GM12878 (cell line): Measurements from ENCODE around the gene NPTN. TPM values are rescaled to one million over a fixed set of nuclear protein-coding genes. Genes with fewer than 3 reads are reported as not detected.

Experiments used
- ATAC-seq: fragments of 200-7000 bp; cut with Tn5 transposase; 3 replicates; pipeline ENCODE4 v1.9.1; 2020; ENCODE audit warnings: mild to moderate bottlenecking, moderate library complexity
- BruUV-seq: library from RNA; stranded (reverse); fragments of 400-500 nt; replicated peaks from 2 replicates; lab custom pipeline; 2021; lab: Mats Ljungman, UMichigan
- CTCF ChIA-PET: fragments of 300-600 bp; sonication (Branson Sonifier 250); formaldehyde crosslinking; extraction: SDS; loops from one replicate; lab custom pipeline; 2021; ENCODE audit warnings: inconsistent platforms; lab: Yijun Ruan, JAX
- POLR2A ChIA-PET: fragments of 350-600 bp; formaldehyde crosslinking; extraction: SDS; loops from one replicate; lab custom pipeline; 2021; ENCODE audit warnings: inconsistent platforms; lab: Charles Lee
- RAD21 ChIA-PET: fragments of 300-600 bp; sonication (Branson Sonifier 250); formaldehyde crosslinking; loops from one replicate; lab custom pipeline; 2023; ENCODE audit warnings: antibody characterized with exemption; ENCODE audit not compliant: unreplicated experiment; lab: Charles Lee
- SMC1A ChIA-PET: fragments of 300-600 bp; sonication (Branson Sonifier 250); formaldehyde crosslinking; loops from one replicate; lab custom pipeline; 2023; ENCODE audit not compliant: unreplicated experiment, uncharacterized antibody; lab: Charles Lee
- DNase-seq: peaks from one replicate; pipeline ENCODE4 v3.0.0-alpha.2; 2011; ENCODE audit warnings: low read depth, low spot score
- FAIRE-seq: peaks from 3 replicates; lab custom pipeline; 2011; peaks lifted over from hg19 to GRCh38; lab: Jason Lieb, UNC
- H2AFZ ChIP-seq: 2 replicates; pipeline ENCODE4 v1.6.0; 2011; ENCODE audit warnings: low read depth, low read length, control low read depth; ENCODE audit not compliant: control insufficient read depth
- H3K27ac ChIP-seq: 2 replicates; pipeline ENCODE4 v1.5.1; 2011; ENCODE audit warnings: control low read depth; ENCODE audit not compliant: control insufficient read depth, insufficient read depth
- H3K27me3 ChIP-seq, 2 experiments: replicated peaks in 1 of 2; 2 replicates each; pipeline versions ENCODE4 v1.6.0 to v1.6.1; 2011; ENCODE audit warnings: low read length in 1 of 2; ENCODE audit not compliant: control insufficient read depth in 2 of 2, insufficient read depth in 2 of 2
- H3K36me3 ChIP-seq, 2 experiments: 2 replicates each; pipeline ENCODE4 v1.5.1; 2011; ENCODE audit warnings: low read length in 1 of 2; ENCODE audit not compliant: control insufficient read depth in 2 of 2, insufficient read depth in 2 of 2
- H3K4me1 ChIP-seq: 2 replicates; pipeline ENCODE4 v1.6.1; 2011; ENCODE audit warnings: mild to moderate bottlenecking, low read length, moderate library complexity, mixed read lengths; ENCODE audit not compliant: control insufficient read depth, insufficient read depth
- H3K4me2 ChIP-seq: 2 replicates; pipeline ENCODE4 v1.6.0; 2011; ENCODE audit warnings: control low read depth; ENCODE audit not compliant: control insufficient read depth, insufficient read depth
- H3K4me3 ChIP-seq: fragments of 200-600 bp; sonication (generic); 2 replicates; pipeline ENCODE4 v1.5.1; 2016
- H3K79me2 ChIP-seq: 2 replicates; pipeline ENCODE4 v1.6.0; 2011; ENCODE audit warnings: low read length; ENCODE audit not compliant: control insufficient read depth, insufficient read depth
- H3K9ac ChIP-seq: 2 replicates; pipeline ENCODE4 v1.8.0; 2011; ENCODE audit warnings: low read length, control low read depth, mixed read lengths; ENCODE audit not compliant: control insufficient read depth, insufficient read depth
- H3K9me3 ChIP-seq: replicated peaks from 3 replicates; pipeline ENCODE4 v1.5.1; 2011; ENCODE audit warnings: mild to moderate bottlenecking, low read length; ENCODE audit not compliant: control insufficient read depth, insufficient read depth
- H4K20me1 ChIP-seq: 2 replicates; pipeline ENCODE4 v1.6.0; 2011; ENCODE audit not compliant: control insufficient read depth, insufficient read depth
- WGBS: methylation state at CpG from one replicate; pipeline ENCODE4 v1.1.6; 2016; ENCODE audit warnings: low lambda C conversion rate; ENCODE audit not compliant: insufficient replicate concordance, insufficient coverage; ENCODE audit errors: missing lambda C conversion rate; 5-methylcytosine and 5-hydroxymethylcytosine counted together
- in situ Hi-C: fragments of 300-500 bp; cut with MboI; formaldehyde crosslinking; loops from 9 replicates; pipeline ENCODE4 v1.14.3; 2018; ENCODE audit warnings: mixed read lengths
- intact Hi-C: fragments of 100-400 bp; cut with micrococcal nuclease; formaldehyde crosslinking; loops from one replicate; pipeline ENCODE4 v1.14.2; 2022; ENCODE audit not compliant: unreplicated experiment
- polyA plus RNA-seq, 11 experiments: library from polyadenylated mRNA; depleted of rRNA in 4 of 11; unstranded in 6 of 11; stranded (reverse) in 5 of 11; fragments of >200 nt; fragmentation: Nextera tagmentation in 4 of 11; fragmentation: Illumina TruSeq in 1 of 11; extraction: Ambion mirVana in 4 of 11; extraction: Trizol in 1 of 11; gene quantifications; 1 replicate in 1 of 11; 2 replicates in 10 of 11; pipeline versions ENCODE4 v1.2.1 to v1.2.3, GENCODE V29; 2011 to 2016; ENCODE audit warnings: inconsistent platforms in 2 of 11, missing spikeins in 2 of 11, low read depth in 1 of 11
- total RNA-seq, 4 experiments: library from RNA; depleted of rRNA in 3 of 4; stranded (reverse); fragments of >200 nt in 3 of 4; fragmentation: Illumina TruSeq in 1 of 4; extraction: Trizol in 1 of 4; gene quantifications; 2 replicates each; pipeline versions ENCODE4 v1.2.1 to v1.2.3, GENCODE V29; 2013 to 2021
- TF ChIP-seq, protein P1 (sequence below): fragments of 450-650 bp; IDR thresholded peaks from 2 replicates; pipeline ENCODE4 v1.6.1; 2016; ENCODE audit warnings: mild to moderate bottlenecking, moderate library complexity, borderline replicate concordance

NPTN gene
- total and polyA plus RNA-seq, 10 of the 15 experiments (the other 5 are each of a cell fraction or from before 2014, with no cell fraction given): 17.8 to 79.1 (median 41.7) TPM

DNA sequence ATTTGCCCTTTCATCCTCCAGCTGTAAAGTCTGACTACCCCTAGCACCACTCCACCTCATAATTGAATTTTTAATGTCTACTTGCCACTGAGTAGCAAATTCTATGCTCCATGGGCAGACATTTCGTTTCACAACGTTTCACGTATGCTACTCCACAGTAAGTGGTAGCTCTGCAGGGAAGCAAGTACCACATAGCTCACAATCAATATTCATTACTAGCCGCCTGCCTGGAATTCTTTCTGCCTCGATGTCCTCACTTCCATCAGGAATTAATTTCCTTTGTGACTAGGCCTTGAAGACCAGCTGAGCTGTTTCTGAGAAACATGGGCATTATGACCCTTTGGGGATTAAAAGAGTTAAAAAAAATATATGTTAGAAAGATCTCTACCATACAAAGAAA is 15.3 kb downstream of the NPTN start:
- 90% methylated on average over 5 of the region's 5 CpGs for WGBS
- H3K4me3 ChIP-seq: no peak overlapping the region
- RAD21 ChIA-PET: interaction anchor here (1.6 to 1.7 kb wide), 2 partner anchors 13 to 19 kb away, joined by 6 read pairs; no protein-coding TSS in a partner anchor
- no peak for DNase-seq
- CTCF ChIA-PET: interaction anchor here (1.3 to 10.1 kb wide), 4 partner anchors 11 to 60 kb away, joined by 3 to 197 read pairs (median 30); partner anchors contain the start of gene NPTN
- 0 out of 2 replicates have a peak, but pooled peaks cover 7% of the 10 kb centered on the region for H3K4me1 ChIP-seq
- no peaks in the 10 kb centered on the region for H4K20me1 ChIP-seq
- FAIRE-seq: no peak
- no peak overlapping the region for H3K4me2 ChIP-seq
- no peak overlapping the region for H3K9ac ChIP-seq
- TF ChIP-seq, protein P1, sequence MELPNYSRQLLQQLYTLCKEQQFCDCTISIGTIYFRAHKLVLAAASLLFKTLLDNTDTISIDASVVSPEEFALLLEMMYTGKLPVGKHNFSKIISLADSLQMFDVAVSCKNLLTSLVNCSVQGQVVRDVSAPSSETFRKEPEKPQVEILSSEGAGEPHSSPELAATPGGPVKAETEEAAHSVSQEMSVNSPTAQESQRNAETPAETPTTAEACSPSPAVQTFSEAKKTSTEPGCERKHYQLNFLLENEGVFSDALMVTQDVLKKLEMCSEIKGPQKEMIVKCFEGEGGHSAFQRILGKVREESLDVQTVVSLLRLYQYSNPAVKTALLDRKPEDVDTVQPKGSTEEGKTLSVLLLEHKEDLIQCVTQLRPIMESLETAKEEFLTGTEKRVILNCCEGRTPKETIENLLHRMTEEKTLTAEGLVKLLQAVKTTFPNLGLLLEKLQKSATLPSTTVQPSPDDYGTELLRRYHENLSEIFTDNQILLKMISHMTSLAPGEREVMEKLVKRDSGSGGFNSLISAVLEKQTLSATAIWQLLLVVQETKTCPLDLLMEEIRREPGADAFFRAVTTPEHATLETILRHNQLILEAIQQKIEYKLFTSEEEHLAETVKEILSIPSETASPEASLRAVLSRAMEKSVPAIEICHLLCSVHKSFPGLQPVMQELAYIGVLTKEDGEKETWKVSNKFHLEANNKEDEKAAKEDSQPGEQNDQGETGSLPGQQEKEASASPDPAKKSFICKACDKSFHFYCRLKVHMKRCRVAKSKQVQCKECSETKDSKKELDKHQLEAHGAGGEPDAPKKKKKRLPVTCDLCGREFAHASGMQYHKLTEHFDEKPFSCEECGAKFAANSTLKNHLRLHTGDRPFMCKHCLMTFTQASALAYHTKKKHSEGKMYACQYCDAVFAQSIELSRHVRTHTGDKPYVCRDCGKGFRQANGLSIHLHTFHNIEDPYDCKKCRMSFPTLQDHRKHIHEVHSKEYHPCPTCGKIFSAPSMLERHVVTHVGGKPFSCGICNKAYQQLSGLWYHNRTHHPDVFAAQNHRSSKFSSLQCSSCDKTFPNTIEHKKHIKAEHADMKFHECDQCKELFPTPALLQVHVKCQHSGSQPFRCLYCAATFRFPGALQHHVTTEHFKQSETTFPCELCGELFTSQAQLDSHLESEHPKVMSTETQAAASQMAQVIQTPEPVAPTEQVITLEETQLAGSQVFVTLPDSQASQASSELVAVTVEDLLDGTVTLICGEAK: no peak
- H3K9me3 ChIP-seq: no peaks in the 10 kb centered on the region
- POLR2A ChIA-PET: interaction anchor here (0.5 to 1.6 kb wide), 5 partner anchors 9 to 954 kb away, joined by 3 to 9 read pairs (median 3); no protein-coding TSS in a partner anchor
- no peak for ATAC-seq
- intact Hi-C loops (no loop called here), in situ Hi-C loops (no loop called here)
- SMC1A ChIA-PET: interaction anchor here (0.8 to 9.8 kb wide), 5 partner anchors 13 to 18 kb away, joined by 3 to 130 read pairs (median 9); partner anchors contain the start of gene NPTN
- H3K36me3 ChIP-seq: peaks cover 0 to 5% of the 10 kb centered on the region in 2 experiments; a peak in 2 of 4 replicates
- H2AFZ ChIP-seq: no peak overlapping the region
- no peak overlapping the region for H3K27ac ChIP-seq
- peaks cover 65% of the 10 kb centered on the region for H3K79me2 ChIP-seq
- no peaks in the 10 kb centered on the region for H3K27me3 ChIP-seq
- no TSS peak for BruUV-seq
